ENCODE data around the gene VAV3. TPM values are rescaled to one million over a fixed set of nuclear protein-coding genes. Genes with fewer than 3 reads are reported as not detected.

VAV3 gene
- total and polyA plus RNA-seq, 2 of the 13 experiments (the other 11 are each of a cell fraction or from before 2014, with no cell fraction given) = 15.9 to 29.8 TPM

GRCh38 chr1:107525145-107525544, 439.8 kb downstream of the VAV3 start (continued):
- TF ChIP-seq GTF3A (CRISPR knock-in tag; conservative IDR thresholded peaks at IDR 0.05) (no peak), EHMT2 (IDR thresholded peaks at IDR 0.05; ENCODE audit: borderline replicate concordance, low read depth, low read length) (0 out of 2 replicates have a peak, but pooled peaks have one; percentile 27), ZNF773 (CRISPR knock-in tag; IDR thresholded peaks at IDR 0.05; ENCODE audit: borderline replicate concordance) (no peak), BCL6 (CRISPR knock-in tag; IDR thresholded peaks at IDR 0.05) (no peak), ELF4 (CRISPR knock-in tag; IDR thresholded peaks at IDR 0.05; ENCODE audit: borderline replicate concordance) (no peak), ZNF280B (CRISPR knock-in tag; IDR thresholded peaks at IDR 0.05; ENCODE audit: borderline replicate concordance) (no peak), HOXD1 (CRISPR knock-in tag; IDR thresholded peaks at IDR 0.05) (no peak), BRCA1 (CRISPR knock-in tag; IDR thresholded peaks at IDR 0.05) (no peak), ZNF646 (CRISPR knock-in tag; IDR thresholded peaks at IDR 0.05) (no peak), NCOA5 (CRISPR knock-in tag; IDR thresholded peaks at IDR 0.05) (no peak), ARID5B (CRISPR knock-in tag; IDR thresholded peaks at IDR 0.05) (peak; percentile 22; the same call in 1 of the 2 replicates), DNMT3B (CRISPR knock-in tag; conservative IDR thresholded peaks at IDR 0.05) (0 out of 2 replicates have a peak, but pooled peaks have one; percentile 36), ZNF34 (CRISPR knock-in tag; IDR thresholded peaks at IDR 0.05; ENCODE audit: borderline replicate concordance) (no peak), ZNF12 (CRISPR knock-in tag; IDR thresholded peaks at IDR 0.05) (no peak), ELF1 (CRISPR knock-in tag; IDR thresholded peaks at IDR 0.05) (no peak)
